Adrenal gland (tissue), 12 donors: ENCODE measurements around the gene LOXL1. TPM values are rescaled to one million over a fixed set of nuclear protein-coding genes. Genes with fewer than 3 reads are reported as not detected.
A peak's percentile ranks its signal among the peaks of the same experiment; 100 is the strongest.

Experiments
- DNase-seq, 7 donors: peaks; one replicate each; pipeline ENCODE4 v3.0.0-alpha.2; 2019 to 2020
- H3K27ac ChIP-seq, 5 donors: fragments of 200-600 bp; sonication (generic) in 4 of 5; 1 replicate in 3 of 5; 2 replicates in 2 of 5; pipeline versions ENCODE4 v1.5.1 to v1.8.0; 2016 to 2020; ENCODE audit warnings: mild to moderate bottlenecking in 1 of 5
- H3K27me3 ChIP-seq: fragments of 200-600 bp; 2 replicates; pipeline ENCODE4 v1.8.0; 2021
- H3K36me3 ChIP-seq, 2 donors: fragments of 200-600 bp; replicated peaks in 1 of 2; 1 replicate in 1 of 2; 2 replicates in 1 of 2; pipeline versions ENCODE4 v1.5.1 to v1.8.0; 2018 to 2022
- H3K4me1 ChIP-seq, 2 donors: fragments of 200-600 bp; replicated peaks in 1 of 2; 1 replicate in 1 of 2; 2 replicates in 1 of 2; pipeline versions ENCODE4 v1.5.1 to v1.8.0; 2018 to 2021
- H3K4me3 ChIP-seq, 4 donors: fragments of 200-600 bp; sonication (generic) in 3 of 4; one replicate each; pipeline ENCODE4 v1.5.1; 2016 to 2018
- H3K9me3 ChIP-seq, 3 donors: fragments of 200-600 bp; sonication (generic) in 1 of 3; replicated peaks in 1 of 3; 1 replicate in 2 of 3; 2 replicates in 1 of 3; pipeline versions ENCODE4 v1.5.1 to v1.8.0; 2016 to 2021
- CTCF ChIP-seq, 6 experiments: fragments of 450-650 bp in 4 of 6; fragments of 200-600 bp in 2 of 6; sonication (generic) in 1 of 6; IDR thresholded peaks; 1 replicate in 5 of 6; 2 replicates in 1 of 6; pipeline versions ENCODE4 v1.5.1 to v1.8.0; 2016 to 2021; ENCODE audit warnings: antibody characterized with exemption in 6 of 6, mild to moderate bottlenecking in 2 of 6, moderate library complexity in 1 of 6
- POLR2A ChIP-seq, 2 donors: fragments of 450-650 bp; IDR thresholded peaks; one replicate each; pipeline ENCODE4 v1.6.1; 2017; ENCODE audit warnings: antibody characterized with exemption in 2 of 2, mild to moderate bottlenecking in 2 of 2, moderate library complexity in 1 of 2
- whole genome bisulfite sequencing, 4 donors: extraction: QIAGEN DNeasy Blood & Tissue Kit in 2 of 4; methylation state at CpG; one replicate each; pipeline versions ENCODE4 v1.1.5 to v1.1.7; 2013 to 2017; 5-methylcytosine and 5-hydroxymethylcytosine counted together
- intact Hi-C, 2 donors: fragments of 100-400 bp; cut with DNase I; formaldehyde crosslinking; loops; one replicate each; pipeline versions ENCODE4 v1.14.1 to v1.15.0; 2022 to 2023
- polyA plus RNA-seq, 3 donors: library from polyadenylated mRNA; stranded (reverse); fragments of 200-250 nt in 2 of 3; fragments of 350-450 nt in 1 of 3; fragmentation: Illumina TruSeq in 1 of 3; extraction: RNeasy Lipid Tissue Mini Kit (QIAGEN cat#74804) in 1 of 3; gene quantifications; one replicate each; pipeline ENCODE4 v1.2.3, GENCODE V29; 2013 to 2014
- total RNA-seq, 9 donors: library from RNA; depleted of rRNA in 4 of 9; stranded (reverse); fragments of >200 nt in 4 of 9; fragments of 120-200 nt in 1 of 9; fragmentation: NEBNext Ultra II Directional in 1 of 9; extraction: Animal tissue kit (Norgen Biotek cat#: 25700) in 1 of 9; gene quantifications; one replicate each; pipeline versions ENCODE4 v1.1.0 to v1.2.4, GENCODE V29; 2013 to 2023
- donor health status: healthy with polysubstance abuse.
- donor health status: Bipolar disorder and iron deficiency.
- donor health status: DM: yes; HTN: yes; CAD: no.
- donor health status: DM: no; HTN: no; CAD: no.
- donor health status: DM: no; HTN: no; CAD: no.
- donor health status: DM: yes; HTN: yes; CAD: no.

The LOXL1 gene
- total and polyA plus RNA-seq, 12 donors = 5.3 to 58.0 (median 10.9) TPM

- no peaks in the 10 kb centered on the region for H3K36me3 ChIP-seq
- TF ChIP-seq POLR2A (IDR thresholded peaks at IDR 0.05) (no peak), CTCF (IDR thresholded peaks at IDR 0.05) (no peak)
- H3K4me3 ChIP-seq = no peak overlapping the region
- no peaks in the 10 kb centered on the region for H3K27me3 ChIP-seq
- no peak for DNase-seq
- no peaks in the 10 kb centered on the region for H3K4me1 ChIP-seq
- no peaks in the 10 kb centered on the region for H3K9me3 ChIP-seq
- 91 to 100% (median 95%) methylated on average over 3 of the region's 3 CpGs for WGBS, 4 donors
- H3K27ac ChIP-seq = no peak overlapping the region
- intact Hi-C loops = no loop called here
These were observed 20.9 kb upstream of the LOXL1 start for GRCh38 chr15:73905225-73905827.

DNA sequence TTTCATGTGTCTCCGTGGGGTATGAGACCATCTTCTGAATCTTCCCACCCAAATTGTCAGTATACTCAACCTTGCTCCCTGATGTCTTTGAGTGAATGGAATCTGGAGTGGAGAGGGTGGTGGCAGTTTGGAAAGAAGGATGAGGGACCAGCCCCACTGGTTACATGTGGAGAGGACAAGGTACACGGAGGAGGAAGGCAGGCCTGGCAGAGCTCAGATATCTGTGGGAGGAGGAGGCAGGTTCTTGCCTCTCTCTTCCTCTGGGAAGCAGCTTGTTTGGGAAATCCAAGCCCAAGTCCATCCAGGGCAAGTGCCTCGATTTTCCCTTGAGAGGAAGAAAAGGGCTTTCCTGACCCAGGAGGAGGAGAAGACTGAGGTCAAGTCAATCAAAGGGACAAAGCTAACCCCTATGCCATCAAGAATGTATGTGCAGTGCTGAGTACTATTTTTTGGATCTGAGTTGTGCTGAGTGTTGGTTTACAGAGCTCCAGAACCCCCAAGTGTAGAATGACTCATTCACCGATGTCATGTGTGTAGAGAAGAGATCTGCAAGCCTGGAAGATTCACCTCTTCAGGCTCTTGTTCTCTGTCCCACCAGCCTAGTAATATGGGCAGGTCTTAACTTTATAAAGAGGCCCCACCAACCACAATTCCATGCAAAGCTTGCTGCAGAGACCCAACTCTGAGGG, 19.8 kb upstream of the LOXL1 start:
- TF ChIP-seq POLR2A (IDR thresholded peaks at IDR 0.05) (no peak), CTCF (IDR thresholded peaks at IDR 0.05) (no peak)
- Histone ChIP-seq H3K4me3 (no peak overlapping the region), H3K9me3 (no peaks in the 10 kb centered on the region), H3K4me1 (no peaks in the 10 kb centered on the region), H3K27me3 (no peaks in the 10 kb centered on the region), H3K36me3 (no peaks in the 10 kb centered on the region), H3K27ac (no peak overlapping the region)
- intact Hi-C loops = no loop called here
- WGBS, 4 donors = 75 to 82% (median 77%) methylated on average over 4 of the region's 4 CpGs
- DNase-seq = no peak

GRCh38 chr15:73907035-73907408, 19.2 kb upstream of the LOXL1 start:
- no peaks in the 10 kb centered on the region for H3K9me3 ChIP-seq
- H3K4me1 ChIP-seq = no peaks in the 10 kb centered on the region
- intact Hi-C loops = no loop called here
- no peak overlapping the region for H3K4me3 ChIP-seq
- 61 to 81% (median 73%) methylated on average over 2 of the region's 2 CpGs for WGBS, 4 donors
- TF ChIP-seq POLR2A (IDR thresholded peaks at IDR 0.05) = no peak
- no peak for TF ChIP-seq CTCF (IDR thresholded peaks at IDR 0.05)
- DNase-seq = no peak
- no peaks in the 10 kb centered on the region for H3K36me3 ChIP-seq
- H3K27ac ChIP-seq = no peak overlapping the region
- H3K27me3 ChIP-seq = no peaks in the 10 kb centered on the region

- Histone ChIP-seq H3K27me3 (no peaks in the 10 kb centered on the region), H3K4me1 (no peaks in the 10 kb centered on the region), H3K36me3 (no peaks in the 10 kb centered on the region), H3K9me3 (no peaks in the 10 kb centered on the region), H3K27ac (no peak overlapping the region), H3K4me3 (no peak overlapping the region)
- no peak for TF ChIP-seq POLR2A (IDR thresholded peaks at IDR 0.05)
- peak; percentile 68 to 91 (median 82) for TF ChIP-seq CTCF (IDR thresholded peaks at IDR 0.05)
- intact Hi-C loops = no loop called here
- WGBS, 4 donors = 4 to 17% (median 11%) methylated on average over 7 of the region's 7 CpGs
- DNase-seq = peak; percentile 74 to 94 (median 84)
These were observed 18.0 kb upstream of the LOXL1 start for GRCh38 chr15:73908030-73908821.
